GM21367 (cell line): ENCODE measurements around the gene GMPR.
A peak's percentile ranks its signal among the peaks of the same experiment; 100 is the strongest.
"Not testable (repeated sequence)": the region's sequence is repeated elsewhere in the genome, so short reads cannot be mapped to it uniquely, and the experiment has no call there.

ENCODE experiments used
- ATAC-seq: cut with Tn5 transposase; IDR thresholded peaks from one replicate; pipeline ENCODE4 v1.9.1; 2021; ENCODE audit not compliant: unreplicated experiment

Gene GMPR

DNA sequence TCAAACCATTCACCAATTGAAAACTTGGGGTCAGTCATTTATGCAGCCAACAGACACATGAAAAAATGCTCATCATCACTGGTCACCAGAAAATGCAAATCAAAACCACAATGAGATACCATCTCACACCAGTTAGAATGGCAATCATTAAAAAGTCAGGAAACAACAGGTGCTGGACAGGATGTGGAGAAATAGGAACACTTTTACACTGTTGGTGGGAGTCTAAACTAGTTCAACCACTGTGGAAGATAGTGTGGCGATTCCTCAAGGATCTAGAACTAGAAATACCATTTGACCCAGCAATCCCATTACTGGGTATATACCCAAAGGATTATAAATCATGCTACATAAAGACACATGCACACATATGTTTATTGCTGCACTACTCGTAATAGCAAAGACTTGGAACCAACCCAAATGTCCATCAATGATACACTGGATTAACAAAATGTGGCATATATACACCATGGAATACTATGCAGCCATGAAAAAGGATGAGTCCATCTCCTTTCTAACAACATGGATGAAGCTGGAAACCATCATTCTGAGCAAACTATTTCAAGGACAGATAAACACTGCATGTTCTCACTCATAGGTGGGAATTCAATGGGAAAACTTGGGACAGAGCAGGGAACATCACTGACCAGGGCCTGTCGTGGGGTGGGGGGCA lies 13.2 kb upstream of the GMPR start:
- ATAC-seq: not testable (repeated sequence)

- ATAC-seq: not testable (repeated sequence)
Observed at GRCh38 chr6:16226117-16227047, 12.0 kb upstream of the GMPR start.

DNA sequence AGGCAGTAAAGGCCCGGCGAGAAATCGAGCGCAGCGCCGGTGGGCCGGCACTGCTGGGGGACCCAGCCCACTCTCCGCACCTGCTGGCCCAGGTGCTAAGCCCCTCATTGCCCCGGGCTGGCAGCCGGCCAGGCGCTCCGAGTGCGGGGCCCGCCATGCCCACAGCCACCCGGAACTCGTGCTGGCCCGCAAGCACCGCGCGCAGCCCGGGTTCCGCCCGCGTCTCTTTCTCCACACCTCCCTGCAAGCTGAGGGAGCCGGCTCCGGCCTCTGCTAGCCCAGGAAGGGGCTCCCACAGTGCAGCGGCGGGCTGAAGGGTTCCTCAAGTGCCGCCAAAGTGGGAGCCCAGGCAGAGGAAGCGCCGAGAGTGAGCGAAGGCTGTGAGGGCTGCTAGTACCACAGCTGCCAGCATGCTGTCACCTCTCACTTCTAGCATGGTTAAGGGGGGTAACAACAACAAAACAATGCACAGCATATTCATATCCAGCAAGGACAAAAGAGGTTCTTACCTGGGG lies 11.3 kb upstream of the GMPR start:
- ATAC-seq: no peak

DNA sequence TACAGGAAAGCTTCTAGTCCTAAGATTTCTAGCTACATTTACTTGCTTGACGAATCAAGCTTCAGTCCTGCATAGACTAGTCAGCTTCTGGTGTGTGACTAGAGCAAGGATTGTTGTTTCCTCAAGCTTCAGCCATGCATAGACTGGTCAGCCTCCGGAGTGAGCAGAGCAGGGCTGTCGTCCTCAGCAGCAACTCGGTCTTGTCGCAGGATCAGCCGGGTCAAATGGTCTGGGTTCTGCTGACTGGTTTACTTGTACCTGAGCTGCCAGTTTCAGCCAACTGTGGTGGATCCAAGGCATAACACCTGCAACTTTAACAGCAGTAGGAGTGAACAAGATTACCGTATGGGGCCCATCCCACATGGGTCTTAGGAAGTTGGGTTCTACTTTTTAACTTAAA lies 10.8 kb upstream of the GMPR start:
- no peak for ATAC-seq

DNA sequence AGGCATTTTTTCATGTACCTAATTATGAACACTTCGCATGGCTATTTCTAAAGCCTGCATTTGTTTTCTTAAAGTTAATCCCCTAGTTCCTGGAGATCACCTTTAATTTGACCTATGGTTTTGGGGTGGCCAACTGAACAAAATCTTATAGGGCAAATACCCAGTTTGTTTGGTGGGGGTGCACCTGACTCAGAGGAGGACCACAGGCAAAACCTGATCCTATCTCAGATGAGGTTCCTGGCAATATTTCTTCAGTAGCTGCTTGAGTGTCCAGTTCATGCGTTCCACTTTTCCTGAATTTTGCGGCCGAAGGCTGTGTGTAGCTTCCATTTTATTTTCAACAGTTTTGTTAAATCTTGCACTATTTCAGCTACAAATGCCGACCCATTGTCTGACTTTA lies 10.3 kb upstream of the GMPR start:
- no peak for ATAC-seq

- ATAC-seq: no peak
Observed at GRCh38 chr6:16228709-16229665, 9.4 kb upstream of the GMPR start.

DNA sequence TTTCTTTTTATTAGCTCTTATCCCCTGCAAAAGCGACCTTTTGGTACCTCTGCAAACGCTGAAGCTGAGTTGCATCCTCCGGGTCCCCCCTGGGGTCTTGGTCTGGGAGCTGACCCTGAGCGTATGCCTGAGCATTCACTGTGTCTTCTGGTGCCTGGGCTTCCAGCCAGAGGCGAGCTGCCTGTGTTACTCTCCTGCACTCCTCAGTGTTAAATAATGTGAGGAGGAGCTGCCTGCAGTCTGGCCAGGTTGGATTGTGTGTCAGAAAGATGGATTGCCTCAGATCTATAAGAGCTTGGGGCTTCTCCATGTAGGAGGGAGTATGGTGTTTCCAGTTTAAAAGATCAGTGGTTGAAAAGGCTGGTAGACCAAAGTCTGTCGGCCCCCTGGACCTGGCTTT lies 8.7 kb upstream of the GMPR start:
- no peak for ATAC-seq

GRCh38 chr6:16230953-16231352 lies 7.4 kb upstream of the GMPR start:
- ATAC-seq: no peak

DNA sequence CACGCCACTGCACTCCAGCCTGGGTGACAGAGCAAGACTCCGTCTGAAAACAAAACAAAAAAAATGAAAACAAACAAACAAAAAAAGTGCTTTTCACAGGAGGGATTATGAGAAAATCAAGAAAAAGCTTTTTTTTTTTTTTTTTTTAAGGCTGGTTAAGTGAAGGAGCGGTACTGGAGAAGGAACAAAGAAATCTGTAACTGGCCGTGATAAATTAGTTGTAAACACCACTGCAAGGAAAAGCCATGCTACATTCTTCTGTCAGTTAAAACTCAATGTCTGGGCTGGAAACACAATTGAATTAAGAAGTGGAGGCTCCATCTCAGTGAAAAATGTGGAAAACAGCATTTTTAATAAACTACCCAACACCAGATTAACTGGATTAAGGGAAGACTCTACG lies 6.3 kb upstream of the GMPR start:
- no peak for ATAC-seq

DNA sequence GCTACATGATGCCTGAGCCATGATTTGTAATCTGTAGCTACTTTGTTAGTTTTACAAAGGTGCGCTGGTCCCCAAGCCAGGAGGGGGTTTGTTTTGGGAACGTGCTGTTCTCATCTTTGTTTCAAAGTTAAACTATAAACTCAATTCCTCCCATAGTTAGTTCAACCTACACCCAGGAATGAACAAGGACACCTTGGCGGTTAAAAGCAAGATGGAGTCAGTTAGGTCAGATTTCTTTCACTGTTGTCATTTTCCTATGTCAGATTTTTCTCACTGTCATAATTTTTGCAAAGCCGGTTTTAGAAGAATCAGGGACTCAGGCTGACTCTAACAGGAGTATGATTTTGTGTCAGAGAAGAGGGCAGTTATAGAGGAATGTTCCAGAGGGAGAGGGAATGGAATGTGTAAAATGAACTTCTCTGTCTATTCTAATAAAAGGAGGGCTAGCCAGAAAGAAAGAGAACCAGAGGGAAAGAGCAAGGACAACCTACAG lies 2.3 kb upstream of the GMPR start:
- ATAC-seq: no peak

DNA sequence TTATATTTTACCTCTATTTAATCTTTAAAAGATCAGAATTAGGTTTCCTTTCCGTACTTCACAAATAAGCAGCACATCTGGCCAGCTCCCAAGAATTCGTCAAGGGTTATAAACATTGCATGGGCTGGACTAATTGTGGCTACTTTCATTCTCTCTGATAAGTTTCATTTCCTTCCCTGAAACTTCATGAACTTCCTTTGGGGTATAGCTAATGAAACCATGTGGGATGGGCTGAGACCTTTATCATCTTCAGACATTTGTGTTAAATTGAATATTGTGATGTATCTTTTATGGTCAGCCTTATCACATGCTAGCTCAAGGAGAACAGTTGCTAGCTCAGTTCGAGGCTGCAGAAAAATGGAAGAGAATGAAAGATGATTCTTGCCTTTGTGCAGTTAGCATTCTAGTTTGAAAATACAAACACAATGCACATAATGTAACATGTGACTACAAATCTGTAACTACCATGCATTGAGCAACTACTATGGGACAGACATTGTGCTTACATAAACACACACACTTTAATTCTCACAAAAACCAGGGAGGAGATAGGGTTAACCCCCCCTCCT lies 1.7 kb upstream of the GMPR start:
- ATAC-seq: peak; percentile 42

DNA sequence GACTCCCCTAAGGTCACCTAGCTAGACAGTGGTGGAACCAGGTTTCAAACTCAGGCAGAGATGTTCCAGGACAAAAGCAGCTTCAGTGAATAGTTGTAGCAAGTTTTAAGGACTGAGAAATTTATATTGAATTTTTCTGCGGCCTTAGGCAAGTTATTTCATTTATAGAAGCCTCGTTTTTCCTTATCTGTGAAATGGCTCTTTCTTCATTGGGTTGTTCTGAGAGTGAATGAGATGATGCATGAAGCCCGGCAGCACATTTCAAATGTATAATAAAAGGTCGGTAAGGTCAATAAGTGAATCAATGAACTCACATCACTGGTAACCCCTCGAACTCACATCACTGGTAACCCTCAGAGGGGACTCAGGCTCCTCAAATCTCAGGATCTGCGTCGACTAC lies 1.1 kb upstream of the GMPR start:
- no peak for ATAC-seq

GRCh38 chr6:16238963-16239797 lies 793 bp downstream of the GMPR start:
- ATAC-seq: no peak

DNA sequence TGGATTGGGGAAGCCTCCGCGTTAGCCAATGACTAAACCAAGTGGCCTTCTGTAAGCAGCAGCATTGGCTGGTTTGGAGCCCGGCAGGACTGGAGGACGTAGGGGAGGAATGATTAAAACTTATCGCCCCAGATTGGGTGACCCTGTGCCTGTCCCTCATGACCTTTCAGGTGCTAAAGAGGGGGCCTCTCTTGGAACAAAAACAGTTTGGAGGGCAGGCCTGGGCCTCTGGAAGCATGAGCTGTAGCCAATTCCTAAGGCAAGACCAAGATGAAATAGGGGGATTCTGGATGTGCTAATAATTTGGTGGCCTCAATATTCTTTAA lies 1.4 kb downstream of the GMPR start:
- no peak for ATAC-seq

GRCh38 chr6:16240589-16241320 lies 2.4 kb downstream of the GMPR start:
- no peak for ATAC-seq

DNA sequence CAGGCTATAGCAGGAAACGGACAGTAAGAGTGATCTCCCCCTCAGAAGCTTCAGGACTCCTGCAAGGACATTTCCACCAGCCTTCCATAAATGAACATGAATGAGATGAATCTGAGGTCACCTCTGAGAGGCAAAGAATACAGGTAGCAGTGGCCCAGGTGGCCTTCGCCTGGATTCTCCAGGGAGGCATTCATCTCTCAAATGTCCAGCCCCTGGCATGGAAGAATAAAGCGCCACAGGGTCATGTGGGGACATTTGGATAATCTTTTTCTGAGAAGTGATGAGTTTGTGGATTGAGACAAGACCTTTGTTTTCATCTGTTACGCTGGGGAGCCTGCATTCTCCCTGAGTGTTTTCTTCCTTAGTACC lies 2.9 kb downstream of the GMPR start:
- no peak for ATAC-seq

- ATAC-seq: no peak
Observed at GRCh38 chr6:16243055-16243454, 4.7 kb downstream of the GMPR start.

DNA sequence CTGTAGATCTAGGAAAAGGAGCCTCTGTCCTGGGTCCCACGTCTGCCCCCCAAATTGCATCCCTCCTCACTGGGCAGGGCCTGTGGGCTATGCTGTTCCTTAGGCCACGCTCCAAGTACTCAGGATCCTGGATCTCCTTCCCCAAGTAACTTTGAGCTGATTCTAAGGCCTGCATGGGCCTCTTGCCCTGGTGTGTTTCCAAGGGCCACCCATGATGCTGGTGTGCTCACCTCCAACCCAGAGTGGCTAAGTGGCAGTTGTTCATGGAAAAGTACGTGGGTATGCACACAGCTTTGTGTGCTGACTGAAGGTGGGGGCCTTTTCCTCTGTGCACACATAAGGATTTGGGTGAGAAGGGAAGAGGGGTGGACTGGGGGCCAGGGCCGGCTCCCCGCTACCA lies 5.3 kb downstream of the GMPR start:
- no peak for ATAC-seq

- no peak for ATAC-seq
Observed at GRCh38 chr6:16244446-16244845, 6.1 kb downstream of the GMPR start.
